ENCODE results near the gene COPS7A.
A peak's percentile ranks its signal among the peaks of the same experiment; 100 is the strongest.

Gene COPS7A

GRCh38 chr12:6723607-6724408 lies at the start of gene COPS7A:
TSS of gene COPS7A (plus strand) at chr12:6724046. CDS start at chr12:6724657, 611 bp downstream.
- DNase-seq: peak; percentile 99

GRCh38 chr12:6676962-6677361 lies 46.9 kb upstream of the COPS7A start:
- no peak for DNase-seq

- DNase-seq: peak; percentile 76 to 82 (median 79)
Observed at GRCh38 chr12:6684609-6685008, 39.2 kb upstream of the COPS7A start.

- no peak for DNase-seq
Observed at GRCh38 chr12:6685814-6686213, 38.0 kb upstream of the COPS7A start.

GRCh38 chr12:6688543-6688998 lies 35.3 kb upstream of the COPS7A start:
- DNase-seq: peak in 2 of 3 donors; percentile 22 to 35

GRCh38 chr12:6688999-6689882 lies 34.6 kb upstream of the COPS7A start, which contains the start of gene ZNF384:
TSS of gene ZNF384 (minus strand) at chr12:6689375. CDS start at chr12:6679520, 9,855 bp downstream.
- peak; percentile 97 to 100 (median 99) for DNase-seq

- peak in 2 of 3 donors; percentile 34 to 73 for DNase-seq
Observed at GRCh38 chr12:6691473-6691872, 32.4 kb upstream of the COPS7A start.

- no peak for DNase-seq
Observed at GRCh38 chr12:6692888-6693287, 31.0 kb upstream of the COPS7A start.

- no peak for DNase-seq
Observed at GRCh38 chr12:6693832-6694355, 30.0 kb upstream of the COPS7A start.

- DNase-seq: no peak
Observed at GRCh38 chr12:6694701-6695100, 29.1 kb upstream of the COPS7A start.

GRCh38 chr12:6695313-6696045 lies 28.4 kb upstream of the COPS7A start:
- DNase-seq: no peak

- peak in 1 of 3 donors; percentile 19 for DNase-seq
Observed at GRCh38 chr12:6696690-6697583, 26.9 kb upstream of the COPS7A start.

GRCh38 chr12:6697584-6698351 lies 26.1 kb upstream of the COPS7A start:
- peak; percentile 52 to 65 (median 53) for DNase-seq

- DNase-seq: no peak
Observed at GRCh38 chr12:6698352-6699046, 25.3 kb upstream of the COPS7A start.

GRCh38 chr12:6699259-6699988 lies 24.4 kb upstream of the COPS7A start:
- DNase-seq: no peak

GRCh38 chr12:6699989-6700645 lies 23.7 kb upstream of the COPS7A start:
- DNase-seq: peak in 1 of 3 donors; percentile 21

GRCh38 chr12:6700646-6701051 lies 23.2 kb upstream of the COPS7A start, which contains the start of gene PIANP:
TSS of gene PIANP (minus strand) at chr12:6700815. CDS start at chr12:6698061, 2,754 bp downstream.
- DNase-seq: peak in 1 of 3 donors; percentile 31

- no peak for DNase-seq
Observed at GRCh38 chr12:6701078-6701768, 22.6 kb upstream of the COPS7A start.
